HG02885 (cell line): ENCODE data around the gene CD81.
"Not testable (repeated sequence)": the region's sequence is repeated elsewhere in the genome, so short reads cannot be mapped to it uniquely, and the experiment has no call there.

Experiments
- ATAC-seq: cut with Tn5 transposase; IDR thresholded peaks from one replicate; pipeline ENCODE4 v1.9.1; 2021; ENCODE audit warnings: mild to moderate bottlenecking; ENCODE audit not compliant: unreplicated experiment, poor library complexity

CD81 gene, protein sequence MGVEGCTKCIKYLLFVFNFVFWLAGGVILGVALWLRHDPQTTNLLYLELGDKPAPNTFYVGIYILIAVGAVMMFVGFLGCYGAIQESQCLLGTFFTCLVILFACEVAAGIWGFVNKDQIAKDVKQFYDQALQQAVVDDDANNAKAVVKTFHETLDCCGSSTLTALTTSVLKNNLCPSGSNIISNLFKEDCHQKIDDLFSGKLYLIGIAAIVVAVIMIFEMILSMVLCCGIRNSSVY

DNA sequence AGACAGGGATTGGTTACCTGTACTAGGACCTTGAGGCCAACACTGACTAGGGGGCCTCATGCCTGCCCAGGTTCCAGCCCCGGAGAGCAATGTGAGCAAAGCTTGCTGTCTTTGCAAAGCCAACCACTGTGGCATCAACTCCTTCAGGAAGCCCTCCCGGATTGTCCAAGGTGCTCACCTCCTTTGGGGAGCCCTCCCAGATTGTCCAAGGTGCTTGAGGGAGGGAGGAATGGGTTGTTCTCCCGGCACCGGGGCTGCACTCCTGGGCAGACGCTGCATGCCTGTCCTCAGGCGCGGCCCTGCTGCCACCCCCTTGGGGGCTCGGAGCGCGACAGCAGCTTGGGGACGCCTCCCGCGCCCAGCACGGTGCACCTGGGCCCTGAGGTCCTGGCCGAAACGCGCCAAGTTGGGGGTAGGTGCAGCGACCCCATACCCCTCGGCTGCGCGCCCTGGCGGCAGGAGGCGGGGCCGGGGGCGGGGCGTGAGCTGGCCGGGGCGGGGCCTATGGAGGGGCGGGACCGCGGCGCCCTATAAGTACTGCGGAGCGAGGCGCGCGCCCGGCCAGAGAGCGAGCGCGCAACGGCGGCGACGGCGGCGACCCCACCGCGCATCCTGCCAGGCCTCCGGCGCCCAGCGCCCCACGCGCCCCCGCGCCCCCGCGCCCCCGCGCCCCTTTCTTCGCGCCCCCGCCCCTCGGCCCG lies at the start of gene CD81:
Gene CD81 (plus strand): TSS at position 560 of the 701 bp plus-strand sequence. CDS start 240 bp downstream, outside the sequence.
- ATAC-seq: peak; percentile 49

DNA sequence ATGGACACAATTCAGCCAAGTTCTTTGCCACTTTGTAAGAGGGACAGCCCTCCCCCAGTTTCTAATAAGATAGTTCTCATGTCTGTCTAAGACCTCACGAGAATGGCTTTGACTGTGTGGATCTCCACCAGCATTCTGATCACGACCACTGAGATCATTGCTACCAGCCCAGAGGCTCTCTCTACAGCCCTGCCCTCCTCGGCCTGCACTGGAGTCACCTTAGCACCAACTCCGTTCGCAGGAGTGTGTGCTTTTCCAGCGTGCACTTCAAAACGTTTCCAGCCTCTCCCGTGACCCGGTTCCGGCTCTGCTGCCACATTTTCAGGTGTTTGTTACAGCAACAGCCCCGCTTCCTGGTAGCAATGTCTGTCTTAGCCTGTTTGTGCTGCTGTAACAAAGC lies 49.1 kb upstream of the CD81 start:
- ATAC-seq: no peak

DNA sequence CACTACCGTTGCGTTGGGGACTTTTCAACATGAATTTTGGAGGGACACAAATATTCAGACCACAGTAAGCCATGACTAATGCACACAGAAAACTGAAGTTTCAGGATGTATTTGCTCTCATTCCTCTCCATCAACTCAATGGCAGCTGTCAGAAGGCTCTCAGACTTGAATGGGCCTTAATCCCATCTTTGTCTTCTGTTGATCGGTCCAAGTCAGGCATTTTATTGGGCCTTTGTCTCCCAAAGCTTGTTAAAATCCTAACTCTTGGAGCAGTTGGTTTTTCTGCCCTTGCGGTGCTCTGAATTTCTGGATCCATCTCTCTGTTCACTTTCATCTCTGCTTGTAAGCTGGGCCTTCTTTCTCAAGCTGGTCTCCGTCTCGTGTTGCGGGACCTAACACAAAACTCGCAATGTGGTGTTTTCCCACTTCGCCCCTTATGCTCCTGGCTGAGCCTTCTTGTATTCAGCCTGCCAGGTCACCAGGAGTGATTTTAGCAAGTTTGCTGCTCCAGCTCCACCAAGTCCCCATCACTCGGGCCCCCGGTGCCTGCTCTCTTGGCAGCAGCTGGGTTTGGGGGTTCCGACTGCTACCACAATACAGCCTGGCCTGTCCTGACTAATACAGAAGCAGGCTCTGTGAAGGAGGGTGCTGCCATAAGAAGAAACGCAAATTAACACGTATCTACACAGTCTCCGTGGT lies 48.3 kb upstream of the CD81 start:
- no peak for ATAC-seq

DNA sequence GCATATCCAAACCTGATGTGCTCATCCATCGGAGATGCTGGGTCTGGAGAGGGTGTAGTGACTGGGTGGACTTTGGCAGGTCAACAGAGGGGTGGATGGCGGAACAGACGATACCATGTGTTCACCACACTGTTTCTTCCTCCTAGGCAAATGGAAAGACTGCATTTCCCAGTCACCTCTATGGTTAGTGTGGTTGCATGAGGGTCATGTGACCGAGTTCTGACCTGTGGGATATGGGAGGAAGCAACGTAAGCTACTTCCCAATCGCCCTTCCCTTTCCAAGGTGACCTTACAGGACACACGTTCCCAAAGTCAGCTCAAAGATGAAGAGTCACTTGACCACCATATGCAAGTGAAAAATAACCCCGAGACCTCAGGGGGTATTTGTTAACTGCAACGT lies 47.6 kb upstream of the CD81 start:
- ATAC-seq: no peak

DNA sequence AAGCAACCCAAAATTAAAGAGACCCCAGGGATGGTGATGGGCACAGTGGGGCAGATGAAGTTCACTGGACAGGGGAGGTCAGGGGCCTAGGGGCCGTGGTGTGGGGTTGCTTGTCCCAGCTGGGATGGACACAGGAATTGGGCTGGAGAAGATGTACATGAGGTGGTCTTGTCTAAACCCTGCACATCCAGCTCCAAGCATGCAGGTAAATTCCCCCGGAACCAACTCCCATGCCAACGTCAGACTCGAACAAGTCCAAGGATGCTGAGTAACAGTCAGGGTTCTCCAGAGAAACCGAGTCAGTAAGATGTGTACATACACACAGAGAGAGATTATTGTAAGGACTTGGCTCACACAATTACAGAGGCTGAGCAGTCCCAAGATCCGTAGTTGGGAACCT lies 46.4 kb upstream of the CD81 start:
- no peak for ATAC-seq

DNA sequence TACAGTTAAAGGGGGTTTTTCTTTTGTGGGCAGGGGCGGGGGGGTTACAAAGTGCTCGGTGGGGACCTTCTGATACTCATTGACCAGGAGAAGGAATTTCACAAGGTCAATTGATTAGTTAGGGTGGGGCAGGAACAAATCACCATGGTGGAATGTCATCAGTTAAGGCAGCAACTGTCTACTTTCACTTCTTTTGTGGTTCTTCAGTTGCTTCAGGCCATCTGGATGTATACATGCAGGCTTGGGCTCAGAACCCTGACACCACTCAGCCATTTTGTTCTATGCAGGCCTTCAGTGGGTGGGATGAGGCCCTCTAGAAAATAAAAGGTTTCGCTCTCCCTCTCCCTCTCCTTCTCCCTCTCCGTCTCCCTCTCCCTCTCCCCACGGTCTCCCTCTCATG lies 45.7 kb upstream of the CD81 start:
- ATAC-seq: no peak

DNA sequence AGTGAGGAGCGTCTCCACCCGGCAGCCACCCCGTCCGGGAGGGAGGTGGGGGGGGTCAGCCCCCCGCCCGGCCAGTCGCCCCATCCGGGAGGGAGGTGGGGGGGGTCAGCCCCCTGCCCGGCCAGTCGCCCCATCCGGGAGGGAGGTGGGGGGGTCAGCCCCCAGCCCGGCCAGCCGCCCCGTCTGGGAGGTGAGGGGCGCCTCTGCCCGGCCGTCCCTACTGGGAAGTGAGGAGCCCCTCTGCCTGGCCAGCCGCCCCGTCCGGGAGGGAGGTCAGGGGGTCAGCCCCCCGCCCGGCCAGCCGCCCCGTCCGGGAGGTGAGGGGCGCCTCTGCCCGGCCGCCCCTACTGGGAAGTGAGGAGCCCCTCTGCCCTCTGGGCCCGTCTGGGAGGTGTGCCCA lies 44.5 kb upstream of the CD81 start:
- not testable (repeated sequence) for ATAC-seq

DNA sequence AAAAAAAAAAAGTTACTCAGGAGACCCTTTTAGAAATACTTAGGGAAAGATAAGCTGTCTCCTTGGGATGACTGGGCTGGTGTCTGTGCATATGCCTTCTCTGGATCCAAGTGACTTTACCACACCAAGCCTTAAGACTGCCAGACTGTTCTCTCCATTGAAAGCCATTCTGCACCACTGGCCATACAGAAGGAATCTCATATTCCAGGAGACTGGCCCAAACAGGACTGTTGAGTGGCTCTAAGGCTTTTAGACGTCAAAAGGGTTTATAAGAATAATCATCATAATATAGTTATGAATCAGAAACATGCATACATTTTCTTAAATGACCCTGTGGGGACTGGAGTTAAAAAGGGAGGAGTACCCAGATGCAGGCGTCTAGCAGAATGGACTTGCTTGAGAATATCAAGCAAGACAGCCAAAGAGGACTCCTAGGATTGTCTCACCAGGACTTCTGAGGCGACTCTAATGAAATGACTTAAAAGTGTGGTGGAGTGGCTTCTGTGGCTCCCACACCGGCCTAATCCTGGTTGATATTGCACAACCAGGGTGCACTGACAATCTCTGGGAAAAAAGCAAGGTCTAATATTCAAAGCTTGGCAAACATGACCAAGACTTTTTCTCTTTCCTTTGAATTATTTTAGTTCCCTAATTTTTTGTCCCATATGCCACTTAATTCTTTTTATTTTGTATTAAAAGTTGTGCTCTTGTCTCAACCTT lies 43.5 kb upstream of the CD81 start:
- ATAC-seq: not testable (repeated sequence)

DNA sequence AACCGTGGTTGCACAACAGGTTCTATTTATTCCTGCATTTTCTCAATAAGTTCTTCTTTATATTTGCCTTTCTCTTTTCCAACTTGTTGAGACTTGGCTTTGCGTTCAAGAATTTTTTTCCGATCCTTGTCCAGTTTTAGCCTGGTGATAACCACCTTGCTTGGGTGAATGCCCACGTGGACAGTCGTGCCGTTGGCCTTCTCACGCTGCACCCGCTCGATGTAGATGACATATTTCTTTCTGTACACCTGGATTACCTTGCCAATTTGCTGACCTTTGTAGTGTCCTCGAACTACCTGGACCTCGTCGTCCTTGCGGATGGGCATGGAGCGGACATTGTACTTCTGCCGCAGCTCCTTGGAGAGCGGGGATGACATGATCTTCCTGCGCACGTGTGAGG lies 41.8 kb upstream of the CD81 start:
- ATAC-seq: not testable (repeated sequence)

DNA sequence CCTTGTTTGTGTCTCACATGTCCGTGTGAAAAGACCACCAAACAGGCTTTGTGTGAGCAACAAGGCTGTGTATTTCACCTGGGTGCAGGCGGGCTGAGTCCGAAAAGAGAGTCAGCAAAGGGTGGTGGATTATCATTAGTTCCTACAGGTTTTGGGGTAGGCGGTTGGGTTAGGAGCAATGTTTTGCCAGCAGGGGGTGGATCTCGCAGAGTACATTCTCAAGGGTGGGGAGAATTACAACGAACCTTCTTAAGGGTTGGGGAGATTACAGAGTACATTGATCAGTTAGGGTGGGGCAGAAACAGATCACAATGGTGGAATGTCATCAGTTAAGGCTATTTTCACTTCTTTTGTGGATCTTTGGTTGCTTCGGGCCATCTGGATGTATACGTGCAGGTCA lies 38.4 kb upstream of the CD81 start:
- ATAC-seq: not testable (repeated sequence)

DNA sequence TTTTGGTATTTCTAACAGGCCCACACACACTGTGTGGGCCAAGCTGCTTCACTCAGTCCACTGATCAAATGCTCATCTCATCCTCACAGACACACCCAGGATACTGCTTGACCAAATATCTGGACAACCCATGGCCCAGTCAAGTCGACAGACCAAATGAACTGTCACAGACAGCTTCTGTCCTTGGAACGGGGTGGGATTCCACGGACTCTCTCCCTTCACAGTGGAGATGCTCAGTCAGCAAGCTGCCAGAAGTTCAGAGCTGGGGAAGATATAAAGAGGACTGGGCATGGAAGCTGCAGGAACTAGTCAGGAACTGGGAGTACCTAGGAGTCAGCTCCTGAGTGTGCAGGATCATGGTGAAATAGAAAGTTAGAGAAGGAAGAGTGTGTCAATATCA lies 34.6 kb upstream of the CD81 start:
- no peak for ATAC-seq

DNA sequence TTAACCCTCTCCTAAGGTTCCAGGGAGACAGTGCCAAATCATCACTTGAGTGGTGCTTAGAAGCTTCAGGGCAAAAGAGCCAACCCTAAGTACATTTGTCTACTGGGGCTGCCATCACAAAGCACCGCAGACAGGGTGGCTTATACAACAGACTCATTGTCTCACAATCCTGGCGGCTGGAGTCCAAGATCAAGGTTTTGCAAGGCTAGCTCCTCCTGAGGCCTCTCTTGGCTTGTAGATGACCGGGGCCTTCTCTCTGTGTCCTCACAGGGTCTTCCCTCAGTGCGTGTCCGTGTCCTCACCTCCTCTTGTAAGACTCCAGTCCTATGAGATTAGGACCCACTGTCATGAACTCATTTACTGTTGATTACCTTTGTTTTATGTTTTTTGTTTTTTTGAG lies 34.1 kb upstream of the CD81 start:
- no peak for ATAC-seq

DNA sequence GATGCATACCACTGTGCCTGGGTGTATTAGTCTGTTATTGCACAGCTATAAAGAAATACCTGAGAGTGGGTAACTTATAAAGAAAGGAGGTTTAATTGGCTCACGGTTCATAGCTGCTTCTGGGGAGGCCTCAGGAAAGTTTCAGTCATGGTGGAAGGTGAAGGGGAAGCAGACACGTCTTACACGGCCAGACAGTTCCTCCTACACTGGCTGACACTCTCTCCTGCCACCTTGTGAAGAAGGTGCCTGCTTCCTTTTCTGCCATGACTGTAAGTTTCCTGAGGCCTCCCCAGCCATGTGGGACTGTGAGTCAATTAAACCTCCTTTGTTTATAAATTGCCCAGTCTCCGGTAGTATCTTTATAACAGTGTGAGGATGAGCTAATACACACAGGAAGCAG lies 33.6 kb upstream of the CD81 start:
- no peak for ATAC-seq

DNA sequence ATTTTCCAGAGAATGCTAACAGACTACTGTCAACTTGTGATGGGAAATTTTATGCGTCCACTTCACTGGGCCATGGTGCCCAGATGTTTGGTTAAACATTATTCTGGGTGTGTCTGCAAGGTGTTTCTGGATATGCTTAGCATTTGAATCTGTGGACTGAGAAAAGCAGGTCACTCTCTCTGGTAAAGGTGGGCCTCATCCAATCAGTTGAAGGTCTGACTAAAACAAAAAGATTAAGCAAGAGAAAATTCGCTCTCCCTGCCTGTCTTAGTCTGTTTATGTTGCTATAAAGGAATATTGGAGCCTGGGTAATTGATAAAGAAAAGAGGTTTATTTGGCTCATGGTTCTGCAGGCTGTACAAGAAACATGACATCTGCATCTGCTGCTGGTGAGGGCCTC lies 32.1 kb upstream of the CD81 start:
- ATAC-seq: no peak

DNA sequence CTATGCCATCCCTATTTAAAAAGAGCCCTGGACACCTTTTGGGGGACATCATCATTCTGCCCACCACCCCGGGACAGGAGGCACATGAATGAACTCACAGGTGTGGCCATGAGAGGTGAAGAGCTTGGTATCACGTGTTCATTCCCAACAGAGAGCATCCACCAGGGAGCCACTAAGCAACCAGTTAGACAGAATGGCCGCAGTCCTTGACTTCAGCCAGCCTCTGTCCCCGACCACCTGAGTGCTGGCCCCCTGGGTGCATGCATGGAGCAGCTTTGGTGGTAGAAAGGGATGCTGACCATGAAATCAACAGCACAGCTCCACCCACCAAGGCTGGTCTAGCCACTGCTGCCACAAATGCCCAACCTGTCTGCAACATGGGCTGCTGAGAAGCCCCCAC lies 31.1 kb upstream of the CD81 start:
- no peak for ATAC-seq

DNA sequence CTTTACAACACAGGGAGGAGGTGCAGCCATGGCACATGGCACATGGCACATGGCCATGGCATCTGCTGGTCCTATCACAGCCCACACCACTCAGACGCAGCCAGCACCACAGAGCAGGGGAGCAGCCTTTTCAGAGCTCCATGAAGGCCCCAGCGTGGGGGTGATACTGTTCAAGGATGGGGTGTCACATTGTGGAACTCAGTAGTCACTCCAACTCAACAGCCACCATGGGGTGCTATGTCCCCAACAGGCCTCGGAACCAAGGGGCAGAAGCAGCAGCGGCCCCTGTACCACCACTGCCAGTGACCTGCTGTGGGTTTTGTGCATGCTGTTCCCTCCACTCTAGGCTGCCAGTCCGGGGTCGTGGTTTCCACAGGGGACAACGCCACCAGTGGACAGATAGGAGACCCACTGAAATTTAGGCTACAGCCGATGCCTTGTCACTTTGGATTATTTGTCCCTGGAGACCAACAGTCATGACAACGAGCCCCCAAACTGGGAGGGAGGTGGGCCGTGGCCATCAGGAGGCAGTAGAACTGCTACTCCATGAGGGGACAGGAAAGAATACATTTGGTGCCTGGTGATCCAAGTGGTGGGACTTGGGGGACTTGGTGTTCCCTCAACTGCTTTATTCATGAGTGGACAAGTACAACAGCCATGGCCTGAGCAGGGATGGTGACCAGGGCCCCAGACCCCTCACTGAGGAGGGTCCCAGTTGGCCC lies 30.4 kb upstream of the CD81 start:
- ATAC-seq: no peak

DNA sequence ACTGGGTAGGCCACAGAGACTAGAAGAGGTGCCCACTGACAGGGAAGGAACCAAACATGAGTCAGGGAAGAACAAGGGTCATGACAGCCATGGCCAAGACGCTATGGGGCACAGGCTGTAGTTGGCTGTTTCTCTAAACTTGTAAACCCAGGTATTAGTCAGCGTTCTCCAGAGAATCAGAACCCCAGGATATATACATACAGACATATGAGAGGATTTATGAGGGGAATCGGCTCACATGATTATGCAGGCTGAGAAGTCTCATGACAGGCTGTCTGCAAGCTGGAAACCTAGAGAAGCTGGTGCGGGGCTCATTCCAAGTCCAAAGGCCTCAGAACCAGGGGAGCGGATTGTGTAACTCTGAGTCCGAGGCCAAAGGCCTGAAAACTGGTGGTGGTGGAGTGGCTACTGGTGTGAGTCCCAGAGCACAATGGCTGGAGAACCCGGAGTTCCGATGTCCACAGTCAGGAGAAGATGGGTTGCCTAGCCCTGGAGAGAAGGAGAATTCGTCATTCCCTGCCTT lies 29.7 kb upstream of the CD81 start:
- no peak for ATAC-seq

DNA sequence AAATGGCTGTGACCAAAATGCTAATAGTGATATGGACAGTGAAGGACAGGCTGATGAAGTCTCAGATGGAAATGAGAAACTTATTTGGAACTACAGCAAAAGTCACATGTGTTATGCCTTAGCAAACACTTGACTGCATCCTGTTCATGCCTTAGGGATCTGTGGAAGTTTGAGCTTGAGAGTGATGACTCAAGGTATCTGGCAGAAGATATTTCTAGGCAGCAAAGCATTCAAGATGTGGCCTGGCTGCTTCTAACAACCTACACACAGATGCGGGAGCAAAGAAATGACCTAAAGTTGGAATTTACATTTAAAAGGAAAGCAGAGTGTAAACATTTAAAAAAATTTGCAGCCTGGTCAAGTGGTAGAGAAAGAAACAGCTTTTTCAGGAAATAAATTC lies 28.1 kb upstream of the CD81 start:
- ATAC-seq: no peak

DNA sequence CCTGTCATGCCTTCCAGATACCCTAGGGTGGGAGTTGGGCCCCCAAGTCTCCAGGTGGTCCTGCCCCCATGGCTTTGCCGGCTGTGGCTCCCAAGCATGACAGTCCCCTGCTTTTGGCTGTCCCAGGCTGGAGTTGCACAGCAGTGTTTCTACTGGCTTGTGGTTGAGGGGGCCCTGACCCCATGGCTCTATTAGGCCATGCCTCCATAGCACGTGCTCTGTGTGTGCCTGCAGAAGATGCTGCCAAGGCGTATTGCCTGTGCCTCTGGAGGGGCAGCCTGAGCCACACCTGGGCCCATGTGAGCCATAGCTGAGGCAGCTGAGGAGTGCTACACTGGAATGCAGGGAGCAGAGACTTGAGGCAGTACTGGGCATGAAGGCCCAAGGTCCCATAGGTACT lies 25.4 kb upstream of the CD81 start:
- no peak for ATAC-seq

DNA sequence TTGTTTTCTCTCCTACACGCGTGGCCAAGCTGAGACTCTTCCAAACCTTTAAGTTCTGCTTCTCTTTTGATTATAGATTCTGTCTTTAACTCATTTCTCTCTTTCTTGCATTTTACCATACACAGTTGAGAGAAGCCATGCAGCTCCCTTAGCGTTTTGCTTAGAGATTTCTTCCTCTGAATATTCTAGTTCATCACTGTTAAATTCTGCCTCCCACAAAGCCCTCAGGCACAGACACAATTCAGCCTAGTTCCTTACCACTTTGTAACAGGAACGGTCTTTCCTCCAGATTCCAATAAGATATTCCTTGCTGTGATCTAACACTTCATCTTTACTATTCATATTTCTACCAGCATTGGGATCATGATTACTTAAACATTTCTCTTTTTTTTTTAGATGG lies 24.7 kb upstream of the CD81 start:
- ATAC-seq: no peak
